Effector CD4-positive, alpha-beta T cell (primary cell): ENCODE measurements around the gene FAM72B. TPM values are rescaled to one million over a fixed set of nuclear protein-coding genes. Genes with fewer than 3 reads are reported as not detected.
"Not testable (repeated sequence)": the region's sequence is repeated elsewhere in the genome, so short reads cannot be mapped to it uniquely, and the experiment has no call there.

Experiments used
- DNase-seq: peaks from one replicate; pipeline ENCODE4 v3.0.0-alpha.2; 2020
- total RNA-seq: gene quantifications from one replicate; lab custom pipeline; 2026; lab: John Stamatoyannopoulos, UW

The FAM72B gene
- not detected for total RNA-seq

GRCh38 chr1:121184290-121185127 lies at the start of gene FAM72B, which contains the start of gene SRGAP2C:
Gene FAM72B, minus strand, starts transcription at chr1:121184340. Its CDS starts 851 bp downstream, at chr1:121183489.
Gene SRGAP2C, plus strand, starts transcription at chr1:121184975. Its CDS starts 2,472 bp downstream, at chr1:121187447.
- peak; percentile 89 for DNase-seq

DNA sequence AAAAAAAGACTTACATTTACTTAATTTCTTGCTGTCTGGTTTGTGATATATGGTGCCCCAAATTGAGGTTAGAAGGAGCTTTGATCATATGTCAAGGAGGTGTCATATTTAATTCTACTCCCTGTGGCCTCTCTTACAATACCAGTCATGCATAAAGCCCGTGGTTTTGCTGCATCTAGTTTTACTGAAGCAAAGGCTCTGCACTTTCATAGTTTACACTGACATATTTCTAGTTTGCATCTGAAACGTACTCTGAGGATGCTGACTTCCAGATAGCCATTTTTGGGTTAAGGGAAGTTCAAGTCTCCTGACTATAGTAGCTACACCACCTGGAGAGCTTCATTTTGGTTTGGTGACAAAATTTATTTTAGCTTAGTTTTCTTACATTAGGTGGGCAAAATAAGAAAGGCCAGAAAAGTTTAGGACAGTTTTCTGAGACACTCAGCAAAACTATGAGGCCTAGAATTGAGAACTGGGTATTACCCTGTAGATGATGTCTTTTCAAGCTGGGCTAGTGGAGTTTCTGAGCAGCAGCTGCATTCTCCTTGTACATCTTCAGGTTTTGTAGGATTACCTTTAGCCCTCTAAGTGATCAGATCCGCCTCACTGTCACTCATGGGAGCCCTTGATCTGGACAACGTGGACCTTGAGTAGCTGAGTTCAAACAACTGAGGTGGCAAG lies 48.4 kb upstream of the FAM72B start:
- not testable (repeated sequence) for DNase-seq

DNA sequence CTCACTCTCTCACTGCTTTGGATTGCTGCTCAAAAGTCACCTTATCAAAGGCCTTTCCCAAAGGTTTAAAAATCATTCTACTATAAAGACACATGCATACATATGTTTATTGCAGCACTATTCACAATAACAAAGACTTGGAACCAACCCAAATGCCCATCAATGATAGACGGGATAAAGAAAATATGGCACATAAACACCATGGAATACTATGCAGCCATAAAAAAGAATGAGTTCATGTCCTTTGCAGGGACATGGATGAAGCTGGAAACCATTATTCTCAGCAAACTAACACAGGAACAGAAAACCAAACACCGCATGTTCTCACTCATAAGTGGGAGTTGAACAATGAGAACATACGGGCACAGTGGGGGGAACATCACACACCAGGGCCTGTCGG lies 46.5 kb upstream of the FAM72B start:
- DNase-seq = not testable (repeated sequence)

DNA sequence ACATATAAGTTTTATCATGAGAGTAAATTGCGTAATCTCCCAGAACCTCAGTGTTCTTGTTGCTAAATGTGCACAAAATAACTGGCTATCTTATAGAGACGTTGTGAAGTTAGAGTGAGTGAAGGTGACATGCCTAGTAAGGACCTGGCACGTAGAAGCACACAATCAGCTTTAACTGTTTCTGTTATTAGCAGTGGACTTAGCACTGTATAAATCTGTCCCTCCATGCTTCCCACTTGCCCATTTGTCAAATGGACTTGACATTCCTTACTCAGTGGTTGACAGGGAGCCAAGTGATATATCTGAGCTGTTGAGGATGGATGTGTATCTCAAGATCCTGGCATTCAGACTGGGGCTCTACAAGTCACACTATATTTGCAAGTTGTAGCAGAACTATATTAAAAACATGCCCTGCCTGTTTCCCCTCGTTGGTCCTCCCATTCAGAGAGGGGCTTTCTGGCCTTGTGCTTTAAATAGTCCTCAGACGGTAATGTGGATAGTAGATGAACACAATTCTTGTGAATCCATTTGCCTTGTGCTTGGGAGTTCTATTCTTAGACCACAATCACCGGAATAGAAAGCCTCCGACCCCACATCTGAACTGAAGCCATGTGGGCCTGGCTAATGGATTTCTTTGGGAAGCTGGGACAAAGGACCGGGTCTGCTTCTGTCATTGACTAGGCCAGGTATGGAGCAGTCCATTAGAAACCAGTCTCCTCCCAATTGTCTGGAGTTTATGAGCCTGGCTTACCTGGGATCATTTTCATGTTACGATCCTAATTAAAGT lies 43.6 kb upstream of the FAM72B start:
- not testable (repeated sequence) for DNase-seq

GRCh38 chr1:121226925-121227324 lies 42.8 kb upstream of the FAM72B start:
- not testable (repeated sequence) for DNase-seq

- DNase-seq = not testable (repeated sequence)
These were observed 42.3 kb upstream of the FAM72B start for GRCh38 chr1:121226295-121226904.

GRCh38 chr1:121224714-121225113 lies 40.6 kb upstream of the FAM72B start:
- DNase-seq = not testable (repeated sequence)

DNA sequence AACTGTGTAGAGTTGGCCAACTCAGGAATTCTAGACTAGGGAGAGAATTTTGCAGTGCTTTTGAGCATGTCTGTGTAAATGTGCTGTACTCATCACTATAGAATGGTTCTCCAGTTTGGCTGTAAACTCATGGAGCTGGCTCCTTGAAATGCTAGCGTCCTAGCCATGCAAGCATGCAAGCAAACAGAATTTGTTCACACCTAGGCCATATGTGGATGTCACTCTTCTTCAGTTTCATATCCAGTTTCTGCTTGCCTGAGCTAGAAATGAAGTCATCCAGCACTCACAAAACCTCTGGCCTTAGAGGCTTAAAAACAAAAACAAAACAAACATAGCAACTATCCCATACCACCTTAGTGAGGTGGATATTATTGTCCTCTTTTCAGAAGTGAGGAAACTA lies 37.6 kb upstream of the FAM72B start:
- not testable (repeated sequence) for DNase-seq

DNA sequence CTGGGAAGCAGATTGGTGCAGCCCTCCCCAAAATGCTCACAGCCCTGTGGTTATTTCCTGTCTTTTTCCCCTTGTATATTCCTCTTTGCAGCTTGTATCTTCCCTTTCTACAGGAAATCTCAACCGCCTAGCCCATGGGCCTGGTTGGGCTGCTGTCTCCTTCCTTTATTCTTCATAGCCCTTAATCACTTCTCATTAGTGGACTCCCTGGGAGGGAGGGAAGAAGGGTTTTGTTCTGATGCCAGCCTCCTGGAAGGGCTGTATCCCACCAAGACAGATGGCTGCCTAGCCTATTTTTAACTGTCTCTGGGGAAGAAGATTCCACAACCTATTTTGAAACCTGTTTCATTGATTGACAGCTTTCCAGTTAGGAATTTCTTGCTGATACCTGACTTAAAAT lies 32.5 kb upstream of the FAM72B start:
- DNase-seq = not testable (repeated sequence)

- DNase-seq = not testable (repeated sequence)
These were observed 31.7 kb upstream of the FAM72B start for GRCh38 chr1:121215699-121216417.

DNA sequence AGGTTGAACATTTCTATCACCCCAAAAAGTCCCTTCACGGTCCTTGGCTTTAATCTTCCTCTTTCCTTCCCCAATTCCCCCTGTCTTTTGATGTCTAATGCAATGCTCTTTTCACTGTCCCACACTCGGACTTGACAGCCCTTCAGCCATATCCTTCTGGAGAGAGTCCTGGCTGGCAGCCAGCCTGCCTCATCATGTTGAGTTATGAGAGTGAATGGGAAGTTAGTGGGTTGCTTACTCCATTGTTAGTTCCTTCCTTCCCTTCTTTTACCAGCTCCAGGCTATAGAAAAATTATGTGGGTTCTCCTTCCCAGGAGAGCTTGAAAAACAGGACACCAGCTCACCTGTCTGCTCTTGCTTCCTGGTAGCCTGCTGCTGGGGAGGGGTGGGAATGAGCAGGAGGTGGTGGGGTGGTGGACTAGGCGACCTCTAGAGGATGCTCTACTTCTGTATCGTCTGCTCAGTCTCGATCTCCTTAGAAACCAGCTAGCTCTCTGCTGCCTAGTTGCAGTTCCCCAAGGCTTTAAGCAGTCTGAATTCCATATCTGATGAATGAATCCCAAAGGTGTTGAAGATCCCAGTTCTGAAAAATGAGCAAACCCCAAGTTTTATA lies 30.5 kb upstream of the FAM72B start:
- DNase-seq = not testable (repeated sequence)

GRCh38 chr1:121213491-121213890 lies 29.4 kb upstream of the FAM72B start:
- not testable (repeated sequence) for DNase-seq

GRCh38 chr1:121210778-121211177 lies 26.6 kb upstream of the FAM72B start:
- DNase-seq = not testable (repeated sequence)

GRCh38 chr1:121208375-121208774 lies 24.2 kb upstream of the FAM72B start:
- DNase-seq = not testable (repeated sequence)

- not testable (repeated sequence) for DNase-seq
These were observed 23.2 kb upstream of the FAM72B start for GRCh38 chr1:121207328-121207727.

DNA sequence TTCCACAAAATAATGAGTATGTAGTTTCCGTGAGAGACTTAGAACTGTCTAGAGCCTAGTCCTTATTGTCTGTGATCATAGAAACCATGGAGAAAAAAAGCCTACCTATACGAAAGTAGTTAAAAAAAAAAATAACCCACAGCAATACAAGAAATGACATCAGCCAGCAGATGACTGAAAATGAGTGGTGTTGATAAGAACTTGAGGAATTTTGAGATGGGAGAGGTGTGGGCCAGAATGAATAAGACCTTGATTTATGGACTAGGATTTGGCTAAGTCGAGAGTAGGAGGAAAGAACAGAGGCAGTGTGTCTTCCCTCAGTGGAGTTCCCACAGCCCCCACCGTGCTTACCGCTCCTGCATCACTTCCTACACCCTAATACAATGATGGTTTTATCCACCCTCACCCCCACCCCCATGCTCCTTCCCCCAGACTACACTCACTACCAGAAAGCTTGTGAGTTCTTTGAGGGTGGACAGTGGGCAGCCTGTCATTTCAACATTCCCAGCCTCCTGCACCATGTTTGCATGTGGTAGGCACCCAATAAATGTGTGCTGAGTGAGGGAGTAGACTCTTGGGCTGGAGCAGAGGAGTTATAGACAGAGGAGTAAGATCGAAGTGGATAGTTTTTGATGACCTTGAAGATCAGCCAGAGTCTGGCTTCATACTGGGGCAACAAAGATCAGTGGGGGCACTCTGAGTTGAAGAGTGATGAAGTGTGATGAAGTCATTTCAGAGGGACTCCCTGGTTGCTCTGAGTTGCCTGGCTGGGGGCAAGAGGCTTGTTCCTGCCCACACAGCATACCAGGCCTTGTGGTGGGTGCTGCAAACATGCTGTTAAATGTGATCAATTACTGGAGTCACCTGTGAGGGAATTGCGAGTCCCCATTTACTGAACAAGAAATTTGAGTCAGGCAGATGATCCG lies 21.9 kb upstream of the FAM72B start:
- not testable (repeated sequence) for DNase-seq

GRCh38 chr1:121202986-121203385 lies 18.8 kb upstream of the FAM72B start:
- not testable (repeated sequence) for DNase-seq

- DNase-seq = not testable (repeated sequence)
These were observed 17.1 kb upstream of the FAM72B start for GRCh38 chr1:121200985-121201981.

GRCh38 chr1:121200232-121200631 lies 16.1 kb upstream of the FAM72B start:
- not testable (repeated sequence) for DNase-seq
